ENCODE data around the gene OR10R2.

OR10R2 gene

GRCh38 chr1:158496374-158496773 lies 24.4 kb downstream of the OR10R2 start:
- peak; percentile 37 for DNase-seq (ENCODE audit: low read depth)
- TF ChIP-seq CTCF (IDR thresholded peaks at IDR 0.05; ENCODE audit: insufficient read depth, low read depth, low read length, missing control alignments), result peak; percentile 18
- H3K4me3 ChIP-seq (ENCODE audit: low read length), result no peak overlapping the region

GRCh38 chr1:158506369-158506987 lies 34.5 kb downstream of the OR10R2 start:
- peak; percentile 59 for DNase-seq (ENCODE audit: low read depth)
- H3K4me3 ChIP-seq (ENCODE audit: low read length), result no peak overlapping the region
- TF ChIP-seq CTCF (IDR thresholded peaks at IDR 0.05; ENCODE audit: insufficient read depth, low read depth, low read length, missing control alignments), result peak; percentile 61

GRCh38 chr1:158507511-158507910 lies 35.5 kb downstream of the OR10R2 start:
- H3K4me3 ChIP-seq (ENCODE audit: low read length), result no peak overlapping the region
- DNase-seq (ENCODE audit: low read depth), result no peak
- no peak for TF ChIP-seq CTCF (IDR thresholded peaks at IDR 0.05; ENCODE audit: insufficient read depth, low read depth, low read length, missing control alignments)

- DNase-seq (ENCODE audit: low read depth), result peak; percentile 5
- TF ChIP-seq CTCF (IDR thresholded peaks at IDR 0.05; ENCODE audit: insufficient read depth, low read depth, low read length, missing control alignments), result no peak
- no peak overlapping the region for H3K4me3 ChIP-seq (ENCODE audit: low read length)
Observed at GRCh38 chr1:158509471-158510156, 37.6 kb downstream of the OR10R2 start.

GRCh38 chr1:158516966-158517365 lies 44.9 kb downstream of the OR10R2 start:
- DNase-seq (ENCODE audit: low read depth), result no peak
- TF ChIP-seq CTCF (IDR thresholded peaks at IDR 0.05; ENCODE audit: insufficient read depth, low read depth, low read length, missing control alignments), result no peak
- H3K4me3 ChIP-seq (ENCODE audit: low read length), result no peak overlapping the region

GRCh38 chr1:158520021-158520420 lies 48.0 kb downstream of the OR10R2 start:
- no peak overlapping the region for H3K4me3 ChIP-seq (ENCODE audit: low read length)
- TF ChIP-seq CTCF (IDR thresholded peaks at IDR 0.05; ENCODE audit: insufficient read depth, low read depth, low read length, missing control alignments), result no peak
- no peak for DNase-seq (ENCODE audit: low read depth)

All from epithelial cell of esophagus (primary cell).